ENCODE measurements around the gene RYK.

DNA sequence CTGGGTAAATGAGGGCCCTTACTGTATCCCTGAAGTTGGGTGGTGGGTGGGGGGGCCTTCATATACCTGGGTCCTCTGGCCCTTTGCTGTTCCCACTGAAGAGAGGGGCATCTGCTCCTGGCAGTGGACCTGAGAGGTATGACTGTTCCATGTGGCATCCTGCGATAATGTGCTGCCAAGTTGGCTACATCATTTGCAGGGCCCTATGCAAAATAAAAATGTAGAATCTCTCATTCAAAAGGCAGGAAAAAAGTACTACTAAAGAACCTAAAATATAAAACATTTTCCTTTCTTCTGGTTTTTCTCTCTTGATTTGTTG is 49.2 kb upstream of the RYK start:
- TF ChIP-seq POLR2A (IDR thresholded peaks at IDR 0.05; ENCODE audit: low read depth, low read length) (no peak), POLR2AphosphoS5 (IDR thresholded peaks at IDR 0.05; ENCODE audit: low read depth, low read length) (no peak)
